NCI-H2227 (cell line): ENCODE data around the gene CHRNA5.

ENCODE experiments used
- DNase-seq: peaks from one replicate; lab custom pipeline; 2025; ENCODE audit not compliant: unreplicated experiment; lab: John Stamatoyannopoulos, UW

The CHRNA5 gene

DNA sequence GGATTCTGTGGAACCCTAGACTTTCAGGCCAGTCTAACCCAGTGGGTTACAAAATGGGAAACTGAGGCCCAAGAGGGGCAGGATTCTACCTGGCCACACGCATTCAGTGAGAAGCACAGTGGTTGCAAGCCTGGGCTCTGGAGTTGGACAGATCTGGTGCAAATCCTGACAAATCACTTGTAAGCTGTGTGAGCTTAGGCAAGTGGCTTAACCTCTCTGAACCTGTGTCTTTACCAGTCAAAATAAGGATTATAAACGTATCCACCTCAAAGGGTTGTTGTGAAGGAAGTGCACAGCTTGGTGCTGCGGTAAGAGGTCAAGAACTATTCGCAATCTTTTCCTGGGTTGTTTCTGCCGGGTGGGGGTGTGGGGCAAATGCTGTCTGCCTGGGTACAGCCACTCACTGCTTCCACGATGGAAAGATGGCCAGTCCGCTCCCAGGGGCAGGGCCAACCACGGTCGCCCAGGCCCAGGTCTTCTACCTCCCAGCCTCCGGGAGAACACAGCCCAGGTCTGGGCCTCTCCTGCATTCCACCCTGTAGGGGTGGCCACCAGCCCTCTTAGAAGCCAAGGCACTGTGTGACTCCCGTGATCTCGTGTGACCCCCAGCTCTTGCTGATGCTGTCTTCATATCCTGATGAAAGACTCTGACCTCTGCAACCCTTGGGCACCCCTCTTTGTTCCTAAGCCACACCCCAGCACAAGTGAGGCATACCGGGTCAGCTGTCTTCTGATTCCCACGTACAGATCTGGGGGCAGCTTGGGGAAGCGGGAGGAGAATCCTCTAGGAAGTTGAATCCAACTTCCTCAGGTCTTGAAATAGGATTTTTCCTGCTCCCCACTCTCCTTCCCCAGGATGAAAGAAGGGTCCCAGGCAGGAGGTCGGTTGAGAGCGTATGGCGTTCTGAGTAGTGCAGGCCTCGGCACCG is 54.0 kb downstream of the CHRNA5 start:
- DNase-seq = no peak

DNA sequence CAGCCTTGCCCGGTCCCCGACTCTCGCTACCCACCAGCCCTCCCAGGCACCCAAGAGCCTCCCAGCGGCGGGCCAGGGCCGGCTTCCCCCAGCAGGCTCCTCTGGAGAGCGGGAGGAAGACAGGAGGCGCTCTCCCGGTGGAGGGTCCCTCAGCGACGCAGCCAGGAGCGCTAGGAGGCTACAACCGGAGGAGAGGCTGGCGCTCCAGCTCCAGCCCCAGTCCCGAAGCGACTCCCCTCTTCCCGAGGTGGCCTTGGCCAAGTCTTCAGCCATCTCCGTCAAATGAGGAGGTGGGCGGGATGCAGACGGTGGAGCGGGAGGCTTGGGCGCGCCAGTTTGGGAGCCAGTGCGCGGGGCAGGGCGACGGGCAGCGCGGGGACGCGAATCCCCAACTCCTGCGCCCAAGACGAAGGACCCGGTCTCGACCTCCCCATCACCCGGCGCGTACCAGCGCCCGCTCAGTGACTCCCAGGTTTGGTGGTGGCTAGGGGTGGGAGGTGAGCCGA is 54.8 kb downstream of the CHRNA5 start:
- DNase-seq = peak; percentile 14

DNA sequence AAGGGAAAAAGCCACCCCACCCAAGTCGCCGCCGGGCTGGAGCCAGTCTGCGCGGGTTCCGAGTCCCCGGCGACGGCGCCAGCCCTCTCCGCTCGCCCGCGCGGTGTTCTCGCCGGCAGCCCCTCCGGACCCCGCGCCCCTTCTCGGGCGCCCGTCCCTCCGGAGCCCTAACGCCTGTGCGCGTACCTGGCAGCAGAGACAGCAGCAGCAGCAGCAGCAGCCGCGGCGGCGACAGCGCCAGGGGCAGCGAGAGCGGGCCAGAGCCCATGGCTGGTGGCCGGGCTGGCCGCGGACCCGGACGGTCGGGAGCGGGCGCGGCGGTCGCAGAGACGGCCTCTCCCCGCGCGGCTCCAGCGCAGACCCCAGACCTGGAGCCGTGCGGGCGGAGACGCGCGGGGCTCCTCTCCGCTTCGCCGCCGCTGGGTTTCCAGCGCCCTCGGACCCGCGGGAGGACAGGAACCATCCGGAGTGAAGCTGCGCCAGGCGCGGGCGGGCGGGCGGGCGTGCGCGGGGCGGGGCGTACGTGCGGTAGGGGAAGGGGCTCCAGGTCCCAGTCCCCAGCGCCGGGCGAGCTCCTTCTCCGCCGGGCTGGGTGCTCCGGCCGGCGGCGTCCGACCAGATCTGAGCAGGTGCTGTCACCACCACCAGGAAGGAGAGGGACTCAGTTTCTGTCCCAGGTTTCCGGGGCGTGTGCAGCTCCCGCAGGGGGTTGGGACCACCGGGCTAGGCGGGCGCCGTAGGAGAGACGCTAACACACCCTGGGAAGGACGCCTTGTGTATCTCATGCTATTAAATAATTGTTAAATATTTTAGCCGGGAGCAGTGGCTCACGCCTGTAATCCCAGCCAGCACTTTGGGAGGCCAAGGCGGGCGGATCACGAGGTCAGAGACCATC is 55.5 kb downstream of the CHRNA5 start, which contains the start of gene CHRNA3:
Gene CHRNA3 (minus strand): TSS at position 470 of the 895 bp plus-strand sequence. CDS start 202 bp downstream, at position 268.
- peak; percentile 18 for DNase-seq

DNA sequence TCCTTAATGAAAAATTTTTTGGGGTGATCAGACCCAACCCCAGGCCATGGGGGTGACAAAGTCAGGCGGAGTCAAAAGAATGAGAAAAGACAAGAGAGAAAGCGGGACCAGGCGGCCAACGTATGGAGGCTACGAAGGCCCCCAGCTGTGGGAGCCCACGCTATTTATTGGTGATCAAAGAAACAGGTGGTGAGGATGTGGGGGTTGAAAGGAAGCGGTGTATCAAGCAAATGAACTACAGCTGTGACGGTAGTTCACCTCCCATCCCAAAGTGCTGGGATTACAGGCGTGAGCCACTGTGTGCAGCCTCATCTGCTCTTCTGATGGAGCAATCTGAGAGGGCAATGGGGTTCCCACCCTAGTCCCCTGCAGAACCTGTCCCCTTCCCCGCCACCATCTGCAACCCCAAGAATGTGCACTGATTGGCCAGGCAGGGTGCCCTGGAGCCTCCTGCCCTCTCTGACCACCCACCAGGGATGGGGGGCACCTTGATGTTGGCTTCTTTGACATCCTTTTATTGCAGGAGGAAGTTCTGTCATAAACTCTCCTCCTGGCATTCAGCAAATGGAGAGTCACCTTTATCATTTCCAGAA is 56.6 kb downstream of the CHRNA5 start:
- no peak for DNase-seq

DNA sequence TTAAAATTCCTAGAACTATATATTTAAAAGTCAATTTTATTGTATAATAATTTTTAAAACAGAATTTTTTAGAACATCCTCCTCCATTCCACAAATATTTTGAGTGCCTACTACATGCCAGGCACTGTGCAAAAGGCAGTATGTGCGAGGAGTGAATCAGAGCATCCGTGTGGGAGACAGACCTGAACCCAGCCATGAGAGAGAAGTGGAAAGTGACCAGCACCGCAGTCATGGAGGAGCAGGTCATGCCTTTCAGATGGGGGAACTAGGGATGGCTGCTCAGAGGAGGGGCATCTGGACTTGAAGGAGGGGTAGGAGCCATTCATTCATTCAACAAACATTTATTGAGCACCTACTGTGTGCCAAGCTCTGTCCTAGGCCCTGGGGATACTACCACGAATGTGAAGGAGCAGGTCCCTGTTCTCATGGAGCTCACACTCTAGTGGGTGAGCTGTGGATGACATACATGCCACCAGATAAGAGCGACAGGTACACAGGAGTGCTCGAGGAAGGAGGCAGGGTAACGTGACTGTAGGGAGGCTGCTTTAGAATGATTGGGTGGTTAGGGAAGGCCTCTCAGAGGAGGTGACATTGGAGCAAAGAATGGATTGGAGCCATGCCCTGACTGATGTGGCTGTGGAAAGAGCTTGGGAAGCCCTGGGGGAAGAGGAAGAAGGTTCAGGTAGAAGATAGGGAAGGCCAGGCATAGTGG is 58.6 kb downstream of the CHRNA5 start:
- no peak for DNase-seq

DNA sequence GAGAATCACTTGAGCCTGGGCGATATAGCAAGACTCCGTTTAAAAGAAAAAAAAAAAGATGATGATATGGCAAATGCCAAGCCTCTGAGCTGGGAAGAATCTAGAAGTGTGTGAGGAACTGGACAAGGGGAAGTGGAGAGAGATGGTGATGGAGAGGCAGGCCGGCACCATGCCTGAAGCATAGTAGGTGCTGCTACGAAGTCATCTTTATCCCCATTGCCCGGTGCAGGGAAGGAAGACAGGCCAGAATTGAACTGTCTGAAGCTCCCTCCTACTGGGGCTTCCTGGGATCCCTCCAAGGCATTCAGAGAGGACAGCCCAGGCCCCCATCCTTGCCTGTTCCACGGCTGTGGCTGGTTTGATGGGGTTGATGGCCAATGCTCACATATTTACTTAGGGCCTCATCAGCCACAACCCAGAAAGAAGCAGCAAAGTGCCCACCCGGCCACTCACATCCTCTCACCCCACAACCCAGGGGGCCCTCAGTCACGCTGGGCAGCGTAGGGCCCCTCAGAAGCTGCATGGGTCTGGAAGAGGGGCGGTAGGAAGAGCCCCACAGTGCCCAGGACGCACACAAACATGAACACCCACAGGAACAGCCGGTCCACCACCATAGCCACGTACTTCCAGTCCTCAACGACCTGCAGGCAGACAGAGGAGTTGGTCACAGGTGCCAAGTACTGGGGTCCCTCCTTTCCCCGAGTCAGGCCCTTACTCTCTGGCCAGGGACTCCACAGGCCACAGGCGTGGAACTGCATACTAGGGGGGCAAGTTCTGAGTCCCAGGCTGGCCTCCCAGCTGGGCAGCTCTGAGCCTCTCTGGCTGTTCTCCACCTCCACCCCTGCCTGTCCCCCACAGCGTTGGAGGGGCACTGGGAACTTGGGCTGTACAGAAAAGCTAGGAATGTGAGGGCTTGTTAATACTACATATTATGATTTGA is 59.6 kb downstream of the CHRNA5 start:
- no peak for DNase-seq

DNA sequence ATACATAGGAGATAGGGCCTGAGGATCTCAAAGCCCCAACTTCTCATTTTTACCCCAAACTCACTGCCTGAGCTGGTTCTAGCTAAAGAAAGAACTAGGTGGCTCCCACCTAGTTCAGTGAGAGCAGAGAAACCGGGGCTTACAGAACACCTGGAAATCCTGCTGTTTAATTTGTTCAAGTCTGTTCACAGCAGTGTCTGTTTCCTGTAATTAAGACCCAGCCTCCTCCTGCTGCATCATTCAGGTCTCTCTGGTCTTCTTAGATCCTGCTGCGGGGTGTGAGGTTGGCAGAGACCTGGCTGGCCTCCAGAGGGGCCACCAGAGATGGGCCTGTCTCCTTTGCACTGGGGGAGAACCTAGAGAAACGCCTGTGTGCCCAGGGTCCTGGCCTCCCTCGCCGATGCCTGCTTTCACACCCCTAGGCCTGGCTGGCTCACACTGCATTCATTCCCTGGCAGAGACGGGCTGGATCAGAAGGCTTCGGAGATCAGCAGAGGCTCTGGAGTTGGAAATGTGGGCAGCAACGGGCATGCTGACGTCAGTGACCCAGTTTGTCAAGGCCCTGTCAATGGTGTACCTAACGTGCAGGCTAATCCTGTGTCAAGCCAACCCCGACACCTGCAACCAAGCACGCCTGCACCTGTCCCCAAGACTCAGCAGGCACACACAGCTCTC is 60.4 kb downstream of the CHRNA5 start:
- no peak for DNase-seq

DNA sequence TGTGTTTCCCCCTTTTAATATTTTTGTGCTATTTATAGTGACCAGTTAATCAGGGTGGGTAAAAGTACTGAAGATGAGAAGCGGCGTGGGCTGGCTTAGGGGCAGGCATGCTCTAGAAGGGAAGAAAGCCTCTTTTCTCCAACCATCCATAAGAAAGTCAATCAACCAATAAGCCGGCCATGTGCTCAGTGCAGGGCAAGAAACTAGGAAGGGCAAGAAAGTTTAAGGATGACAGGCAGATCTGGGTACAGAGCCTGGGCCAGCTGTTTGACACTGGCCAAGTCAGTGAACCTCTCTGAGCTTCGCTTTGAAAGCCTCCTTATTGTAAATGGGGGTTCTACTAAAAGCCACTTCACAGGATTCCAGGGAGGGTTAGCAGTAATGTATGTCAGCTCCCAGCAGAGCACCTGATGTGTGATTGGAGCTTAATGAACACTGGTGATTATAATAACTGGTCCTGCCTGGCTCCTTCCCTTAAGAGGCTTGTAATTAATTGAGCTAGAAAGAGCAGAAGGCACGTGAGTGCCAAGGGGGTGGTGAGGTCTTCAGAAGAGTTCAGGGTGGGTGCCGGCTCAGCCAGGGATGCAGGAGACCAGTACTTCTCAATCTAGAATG is 61.2 kb downstream of the CHRNA5 start:
- DNase-seq = no peak

DNA sequence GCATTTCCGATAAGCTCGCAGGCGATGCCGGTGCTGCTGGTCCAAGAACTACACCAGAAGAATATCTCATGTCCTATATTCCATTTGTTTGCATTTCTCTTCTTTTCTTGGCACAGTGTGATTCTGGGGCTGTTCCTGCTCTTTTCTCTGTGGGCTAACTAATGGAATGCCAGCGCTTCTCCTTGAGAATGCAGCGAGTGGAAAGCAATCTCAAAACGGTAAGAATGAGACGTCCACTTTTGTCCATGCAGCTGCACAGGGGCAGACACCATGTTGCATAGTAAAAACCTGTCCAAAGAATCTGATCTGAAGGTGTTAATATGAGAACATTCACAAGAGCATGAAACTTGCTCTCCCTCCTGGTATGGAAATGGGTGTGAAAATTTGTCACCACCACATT is 62.0 kb downstream of the CHRNA5 start:
- DNase-seq = no peak

DNA sequence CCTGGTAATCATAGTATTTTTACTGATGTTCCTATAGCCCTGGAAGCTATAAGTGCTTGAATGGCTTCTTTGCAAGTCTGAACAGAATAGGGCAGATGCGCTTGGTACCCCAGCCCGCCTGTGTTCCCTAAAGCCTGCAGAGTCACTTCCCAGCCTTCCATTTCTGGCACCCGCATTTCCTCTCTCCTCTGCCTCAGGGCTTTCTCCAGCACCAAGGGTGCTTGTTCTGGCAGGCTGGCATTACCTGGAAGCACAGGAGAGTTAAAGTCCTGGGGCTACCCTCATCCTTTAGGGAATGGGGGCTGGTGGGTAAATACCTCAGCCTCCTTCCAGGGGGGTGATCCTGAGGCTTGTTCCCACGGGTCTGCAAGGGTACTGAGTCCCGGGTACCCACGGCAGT is 62.9 kb downstream of the CHRNA5 start:
- DNase-seq = no peak

DNA sequence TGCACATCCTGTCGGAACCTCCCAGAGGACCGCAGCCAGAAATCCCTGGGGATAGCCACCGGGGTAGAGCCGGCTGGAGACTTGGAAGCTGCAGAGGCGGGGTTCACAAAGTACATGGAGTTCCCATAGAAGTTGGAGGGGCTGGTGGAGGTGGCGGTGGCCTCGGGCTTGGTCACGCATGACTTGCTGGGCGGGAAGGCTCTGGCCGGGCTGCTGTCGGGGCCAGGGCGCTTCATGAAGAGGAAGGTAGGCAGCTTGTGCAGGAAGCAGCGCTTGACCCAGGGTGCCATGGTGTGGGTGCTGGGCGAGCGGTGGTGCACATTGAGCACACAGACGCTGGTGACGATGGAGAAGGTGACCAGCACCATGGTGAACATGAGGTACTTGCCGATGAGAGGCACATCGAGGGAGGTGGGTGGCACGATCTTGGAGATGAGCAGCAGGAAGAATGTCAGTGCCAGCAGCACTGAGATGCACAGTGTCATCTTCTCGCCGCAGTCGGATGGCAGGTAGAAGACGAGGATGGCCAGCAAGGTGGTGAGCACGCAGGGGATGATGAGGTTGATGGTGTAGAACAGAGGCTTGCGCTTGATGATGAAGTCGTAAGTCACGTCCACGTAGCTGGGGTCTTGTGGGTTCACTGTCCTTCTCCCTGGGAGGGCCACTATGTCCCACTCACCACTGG is 63.9 kb downstream of the CHRNA5 start:
- no peak for DNase-seq

DNA sequence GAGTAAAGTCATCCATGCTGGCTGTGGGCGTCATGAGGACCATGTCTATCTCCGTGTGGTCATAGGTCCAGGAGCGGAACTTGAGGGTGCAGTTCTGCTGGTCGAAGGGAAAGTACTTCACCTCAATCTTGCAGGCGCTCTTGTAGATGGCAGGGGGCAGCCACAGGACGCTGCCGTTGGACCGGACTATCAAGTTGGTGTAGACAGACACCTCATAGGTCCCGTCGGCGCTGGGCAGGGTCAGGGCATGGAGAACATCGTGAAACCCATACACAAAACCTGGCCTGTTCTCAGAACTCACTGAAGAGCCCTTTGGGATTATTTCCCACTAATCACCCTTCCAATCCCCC is 64.4 kb downstream of the CHRNA5 start:
- no peak for DNase-seq

DNA sequence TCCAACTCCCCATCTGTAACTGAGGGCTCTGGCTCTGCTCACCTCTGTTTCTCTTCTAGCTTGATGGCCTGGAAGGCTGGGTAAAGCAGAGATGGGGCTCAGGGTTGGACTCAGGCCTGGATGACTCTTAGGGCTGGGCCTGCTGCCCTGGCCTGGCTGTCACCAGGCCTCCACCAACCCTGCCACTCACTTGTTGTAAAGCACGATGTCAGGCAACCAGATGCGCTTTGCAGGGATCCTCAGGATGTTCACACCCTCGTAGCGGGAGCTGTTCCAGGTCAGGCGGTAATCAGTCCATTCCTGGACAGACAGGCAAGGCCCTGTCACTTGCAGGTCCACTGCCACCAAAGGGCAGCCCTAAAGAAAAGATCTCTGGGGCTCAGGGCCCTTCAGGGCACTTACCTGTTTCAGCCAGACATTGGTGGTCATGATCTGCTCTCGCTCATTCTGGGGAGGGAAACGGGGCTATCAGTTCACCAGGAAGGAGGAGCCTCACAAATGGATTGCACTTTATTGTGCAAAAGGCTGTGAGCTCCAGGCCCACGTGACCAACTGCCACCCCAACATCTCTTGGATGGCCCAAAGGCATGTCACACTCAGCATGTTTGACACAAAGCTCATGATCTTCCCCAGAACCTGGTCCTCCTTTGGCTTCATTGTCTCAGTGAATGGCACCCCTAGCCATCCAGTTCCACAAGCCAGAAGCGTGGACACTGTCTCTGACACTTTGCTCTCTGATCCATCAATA is 65.7 kb downstream of the CHRNA5 start:
- no peak for DNase-seq

DNA sequence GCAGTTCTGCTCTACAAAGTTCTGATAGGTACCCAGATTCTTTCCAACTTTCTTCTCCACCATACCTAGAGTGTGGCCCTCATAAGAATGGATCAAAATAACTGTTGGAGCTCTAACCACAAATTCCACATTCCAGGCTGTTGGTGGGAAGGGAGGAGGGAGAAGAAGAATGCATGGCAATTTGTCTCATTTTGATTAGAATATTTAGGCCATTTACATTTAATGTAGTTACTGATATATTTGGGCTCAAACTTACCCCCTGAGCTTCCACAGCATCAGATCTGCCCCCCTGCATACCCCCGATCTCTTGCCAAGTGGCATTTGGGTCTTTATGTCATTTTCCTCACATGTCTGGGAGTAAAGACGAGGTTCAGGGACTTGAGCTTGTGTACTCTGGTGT is 68.0 kb downstream of the CHRNA5 start:
- no peak for DNase-seq

DNA sequence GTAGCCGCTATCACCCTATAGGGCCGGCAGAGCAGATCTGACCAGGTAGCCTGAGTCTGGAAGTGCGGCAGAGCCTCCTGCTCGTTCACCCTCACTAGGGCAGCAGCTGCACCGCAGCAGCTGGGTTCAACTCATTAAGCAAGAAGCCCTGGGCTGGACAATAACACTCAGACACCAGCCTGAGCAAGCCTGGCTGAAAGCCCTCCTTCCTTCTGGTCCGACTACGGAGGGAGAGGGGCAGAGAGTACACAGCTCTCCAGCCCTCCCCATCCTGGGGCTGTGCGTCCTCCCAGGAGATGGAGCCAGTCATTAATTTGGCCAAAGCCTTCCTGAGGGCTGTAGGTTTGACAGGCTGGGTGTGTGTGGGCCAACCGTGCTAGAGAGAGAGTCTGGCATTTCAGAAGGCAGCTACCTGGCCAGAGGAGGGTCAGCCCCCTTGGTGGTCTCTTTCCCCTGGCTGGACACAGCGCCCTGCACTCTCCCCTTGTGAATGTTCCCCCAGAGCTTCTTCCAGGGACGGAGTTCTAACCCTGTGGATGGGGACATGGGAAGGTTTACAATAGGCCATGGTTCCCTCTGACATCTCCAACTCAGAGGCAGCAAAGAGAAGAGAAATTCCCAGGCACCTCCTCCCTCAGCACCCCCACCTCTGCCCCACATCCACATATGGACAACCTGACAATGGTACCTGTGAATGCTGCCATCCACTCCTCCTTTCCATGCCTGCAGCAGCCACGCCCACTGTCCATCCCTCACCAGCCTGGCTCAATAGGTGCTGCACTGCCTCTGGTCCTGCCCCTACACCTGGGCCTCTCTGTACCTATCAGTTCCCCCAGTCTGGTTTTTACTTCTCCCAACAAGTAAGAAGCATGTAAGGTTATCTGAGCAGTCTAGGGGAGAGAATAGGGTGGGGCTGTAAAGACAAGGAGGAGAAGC is 69.2 kb downstream of the CHRNA5 start:
- DNase-seq = no peak

DNA sequence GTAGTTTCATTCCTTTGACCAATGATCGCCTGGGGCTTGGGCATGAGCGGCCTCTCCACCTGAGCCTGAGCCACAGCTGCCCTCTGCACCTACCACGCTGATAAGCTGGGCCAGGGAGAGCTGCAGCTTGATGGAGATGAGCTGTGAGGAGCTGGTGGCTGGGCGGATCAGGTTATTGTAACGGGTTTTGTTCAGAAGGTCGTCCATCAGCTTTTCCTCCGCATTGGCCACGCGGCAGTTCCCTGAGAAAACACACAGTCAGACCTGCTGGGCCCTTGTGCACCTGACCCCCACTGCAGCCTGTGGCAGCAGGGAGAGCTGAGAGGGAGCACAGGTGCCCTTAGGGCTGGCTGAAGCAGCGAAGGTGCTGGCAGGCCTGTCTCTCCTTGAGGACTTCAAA is 70.0 kb downstream of the CHRNA5 start:
- DNase-seq = no peak
